Nephron (organoid): ENCODE measurements around the gene CADM4.

ENCODE experiments used
- H3K27ac Mint-ChIP-seq, 3 experiments: 2 replicates each; pipeline ENCODE4 v1.8.0; 2020; ENCODE audit warnings: mixed read lengths in 3 of 3, mild to moderate bottlenecking in 2 of 3, moderate library complexity in 1 of 3
- H3K27me3 Mint-ChIP-seq: 2 replicates; pipeline ENCODE4 v1.8.0; 2021; ENCODE audit warnings: low read depth, mild to moderate bottlenecking, moderate library complexity, mixed read lengths
- H3K36me3 Mint-ChIP-seq: 2 replicates; pipeline ENCODE4 v1.8.0; 2020; ENCODE audit warnings: low read depth, mixed read lengths
- H3K4me1 Mint-ChIP-seq: 2 replicates; pipeline ENCODE4 v1.8.0; 2020; ENCODE audit warnings: mixed read lengths
- H3K4me3 Mint-ChIP-seq, 3 experiments: 2 replicates each; pipeline ENCODE4 v1.8.0; 2020; ENCODE audit warnings: mild to moderate bottlenecking in 3 of 3, mixed read lengths in 3 of 3, moderate library complexity in 2 of 3
- H3K9me3 Mint-ChIP-seq: 2 replicates; pipeline ENCODE4 v1.8.0; 2020; ENCODE audit warnings: mixed read lengths
- CTCF ChIP-seq, 3 experiments: fragments of 200-600 bp; sonication (generic); IDR thresholded peaks; one replicate each; pipeline ENCODE4 v1.5.0; 2021; ENCODE audit warnings: antibody characterized with exemption in 3 of 3; ENCODE audit not compliant: unreplicated experiment in 3 of 3

The CADM4 gene

GRCh38 chr19:43581467-43581866, 58.2 kb downstream of the CADM4 start:
- no peaks in the 10 kb centered on the region for H3K27me3 Mint-ChIP-seq

GRCh38 chr19:43578787-43579186, 60.9 kb downstream of the CADM4 start:
- TF ChIP-seq CTCF (IDR thresholded peaks at IDR 0.05; ENCODE audit: unreplicated experiment in 3 of 3): no peak
- Mint-ChIP-seq H3K27ac (peak overlapping the region; percentile 18 to 97 (median 91)), H3K4me1 (peaks cover 44% of the 10 kb centered on the region), H3K4me3 (peak overlapping the region; percentile 77 to 88 (median 82)), H3K36me3 (peaks cover 5% of the 10 kb centered on the region), H3K27me3 (no peaks in the 10 kb centered on the region), H3K9me3 (no peaks in the 10 kb centered on the region)

More at GRCh38 chr19:43581467-43581866, 58.2 kb downstream of the CADM4 start:
- H3K4me3 Mint-ChIP-seq: peak overlapping the region; percentile 88 to 94 (median 91)
- H3K36me3 Mint-ChIP-seq: peaks cover 16% of the 10 kb centered on the region
- peaks cover 30% of the 10 kb centered on the region for H3K4me1 Mint-ChIP-seq
- no peaks in the 10 kb centered on the region for H3K9me3 Mint-ChIP-seq
- H3K27ac Mint-ChIP-seq: peak overlapping the region; percentile 23 to 96 (median 90)
- TF ChIP-seq CTCF (IDR thresholded peaks at IDR 0.05; ENCODE audit: unreplicated experiment in 3 of 3): no peak

GRCh38 chr19:43575955-43576878, 63.4 kb downstream of the CADM4 start:
- Mint-ChIP-seq H3K9me3 (no peaks in the 10 kb centered on the region), H3K36me3 (peaks cover 14% of the 10 kb centered on the region), H3K27ac (peak overlapping the region; percentile 88 to 98 (median 97)), H3K4me1 (peaks cover 44% of the 10 kb centered on the region), H3K27me3 (no peaks in the 10 kb centered on the region), H3K4me3 (peak overlapping the region; percentile 95 to 99 (median 96))
- no peak for TF ChIP-seq CTCF (IDR thresholded peaks at IDR 0.05; ENCODE audit: unreplicated experiment in 3 of 3)

GRCh38 chr19:43575156-43575950, 64.3 kb downstream of the CADM4 start, which contains the start of the genes PINLYP and XRCC1:
TSS of gene PINLYP (plus strand) at chr19:43575801. CDS start at chr19:43577192, 1,391 bp downstream.
TSS of gene XRCC1 (minus strand) at chr19:43575527. CDS start at chr19:43575458, 69 bp downstream.
- peak within 1 kb of the TSS; percentile 95 to 99 (median 96) for H3K4me3 Mint-ChIP-seq
- no peaks in the 10 kb centered on the region for H3K9me3 Mint-ChIP-seq
- no peaks in the 10 kb centered on the region for H3K27me3 Mint-ChIP-seq
- H3K36me3 Mint-ChIP-seq: peaks cover 16% of the 10 kb centered on the region
- no peak for TF ChIP-seq CTCF (IDR thresholded peaks at IDR 0.05; ENCODE audit: unreplicated experiment in 3 of 3)
- peak within 1 kb of the TSS; percentile 88 to 98 (median 97) for H3K27ac Mint-ChIP-seq
- peaks cover 47% of the 10 kb centered on the region for H3K4me1 Mint-ChIP-seq

GRCh38 chr19:43574424-43575155, 65.1 kb downstream of the CADM4 start:
- Mint-ChIP-seq H3K9me3 (no peaks in the 10 kb centered on the region), H3K4me1 (peaks cover 40% of the 10 kb centered on the region), H3K27ac (peak overlapping the region; percentile 88 to 98 (median 97)), H3K36me3 (peaks cover 22% of the 10 kb centered on the region), H3K4me3 (peak overlapping the region; percentile 95 to 99 (median 96)), H3K27me3 (no peaks in the 10 kb centered on the region)
- no peak for TF ChIP-seq CTCF (IDR thresholded peaks at IDR 0.05; ENCODE audit: unreplicated experiment in 3 of 3)
